Omental fat pad (tissue), 4 donors: Measurements from ENCODE around the gene IRX4. TPM values are rescaled to one million over a fixed set of nuclear protein-coding genes. Genes with fewer than 3 reads are reported as not detected.

ENCODE experiments used
- ATAC-seq: fragments of 150-250 bp; one replicate; pipeline ENCODE4 v1.9.1; 2016; ENCODE audit warnings: mild to moderate bottlenecking, moderate library complexity; ENCODE audit not compliant: low FRiP score
- DNase-seq: peaks from one replicate; pipeline ENCODE4 v3.0.0-alpha.2; 2019; ENCODE audit warnings: low spot score
- total RNA-seq, 4 donors: library from RNA; depleted of rRNA; stranded (reverse); fragments of >200 nt; gene quantifications; one replicate each; pipeline ENCODE4 v1.1.0, GENCODE V29; 2016
- TF ChIP-seq, protein P1 (sequence below), 3 donors: fragments of 450-650 bp; IDR thresholded peaks; one replicate each; pipeline ENCODE4 v1.5.1; 2016 to 2017; ENCODE audit warnings: antibody characterized with exemption in 3 of 3, mild to moderate bottlenecking in 3 of 3, moderate library complexity in 2 of 3

IRX4 gene
- total RNA-seq, 4 donors from 2014 or later, result not detected

DNA sequence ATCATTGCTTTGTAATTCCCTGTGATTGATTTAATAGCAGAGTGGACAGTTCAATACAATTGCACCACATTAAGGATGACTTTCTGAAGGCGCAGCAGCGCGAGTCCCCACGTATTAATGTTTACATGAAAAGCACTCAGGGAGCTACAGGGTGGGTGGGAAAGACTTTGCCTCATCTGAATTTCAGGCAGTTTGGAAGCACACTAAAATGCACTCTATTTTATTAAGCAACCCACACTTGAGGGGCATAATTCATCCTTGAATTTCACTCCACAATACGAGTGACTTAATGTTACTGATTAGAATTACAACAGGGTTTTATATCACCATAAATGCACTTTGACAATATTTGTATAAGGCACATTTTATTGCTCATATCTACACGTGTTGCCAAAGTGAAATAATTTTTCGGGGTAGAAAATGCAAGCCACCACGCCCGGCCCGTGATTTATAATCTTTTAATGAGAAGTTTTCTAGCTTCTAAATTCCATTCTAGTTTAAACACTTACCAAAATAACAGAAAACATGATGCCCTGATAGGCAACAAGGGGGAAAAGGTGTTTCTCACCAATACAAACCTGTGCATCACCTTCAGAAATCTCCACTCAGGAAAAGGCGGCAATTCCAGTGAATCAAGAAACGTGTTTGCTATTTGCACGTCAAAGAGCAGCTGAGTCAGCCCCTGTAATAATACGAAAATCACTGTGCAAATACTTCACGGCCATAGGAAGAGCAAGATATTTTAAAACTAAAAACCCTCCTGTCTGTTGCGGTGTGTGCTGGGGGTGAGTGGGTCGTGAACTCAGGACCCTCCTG lies 40.5 kb downstream of the IRX4 start:
- no peak for DNase-seq
- TF ChIP-seq, protein P1, sequence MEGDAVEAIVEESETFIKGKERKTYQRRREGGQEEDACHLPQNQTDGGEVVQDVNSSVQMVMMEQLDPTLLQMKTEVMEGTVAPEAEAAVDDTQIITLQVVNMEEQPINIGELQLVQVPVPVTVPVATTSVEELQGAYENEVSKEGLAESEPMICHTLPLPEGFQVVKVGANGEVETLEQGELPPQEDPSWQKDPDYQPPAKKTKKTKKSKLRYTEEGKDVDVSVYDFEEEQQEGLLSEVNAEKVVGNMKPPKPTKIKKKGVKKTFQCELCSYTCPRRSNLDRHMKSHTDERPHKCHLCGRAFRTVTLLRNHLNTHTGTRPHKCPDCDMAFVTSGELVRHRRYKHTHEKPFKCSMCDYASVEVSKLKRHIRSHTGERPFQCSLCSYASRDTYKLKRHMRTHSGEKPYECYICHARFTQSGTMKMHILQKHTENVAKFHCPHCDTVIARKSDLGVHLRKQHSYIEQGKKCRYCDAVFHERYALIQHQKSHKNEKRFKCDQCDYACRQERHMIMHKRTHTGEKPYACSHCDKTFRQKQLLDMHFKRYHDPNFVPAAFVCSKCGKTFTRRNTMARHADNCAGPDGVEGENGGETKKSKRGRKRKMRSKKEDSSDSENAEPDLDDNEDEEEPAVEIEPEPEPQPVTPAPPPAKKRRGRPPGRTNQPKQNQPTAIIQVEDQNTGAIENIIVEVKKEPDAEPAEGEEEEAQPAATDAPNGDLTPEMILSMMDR (IDR thresholded peaks at IDR 0.05), result no peak
- ATAC-seq, result no peak

DNA sequence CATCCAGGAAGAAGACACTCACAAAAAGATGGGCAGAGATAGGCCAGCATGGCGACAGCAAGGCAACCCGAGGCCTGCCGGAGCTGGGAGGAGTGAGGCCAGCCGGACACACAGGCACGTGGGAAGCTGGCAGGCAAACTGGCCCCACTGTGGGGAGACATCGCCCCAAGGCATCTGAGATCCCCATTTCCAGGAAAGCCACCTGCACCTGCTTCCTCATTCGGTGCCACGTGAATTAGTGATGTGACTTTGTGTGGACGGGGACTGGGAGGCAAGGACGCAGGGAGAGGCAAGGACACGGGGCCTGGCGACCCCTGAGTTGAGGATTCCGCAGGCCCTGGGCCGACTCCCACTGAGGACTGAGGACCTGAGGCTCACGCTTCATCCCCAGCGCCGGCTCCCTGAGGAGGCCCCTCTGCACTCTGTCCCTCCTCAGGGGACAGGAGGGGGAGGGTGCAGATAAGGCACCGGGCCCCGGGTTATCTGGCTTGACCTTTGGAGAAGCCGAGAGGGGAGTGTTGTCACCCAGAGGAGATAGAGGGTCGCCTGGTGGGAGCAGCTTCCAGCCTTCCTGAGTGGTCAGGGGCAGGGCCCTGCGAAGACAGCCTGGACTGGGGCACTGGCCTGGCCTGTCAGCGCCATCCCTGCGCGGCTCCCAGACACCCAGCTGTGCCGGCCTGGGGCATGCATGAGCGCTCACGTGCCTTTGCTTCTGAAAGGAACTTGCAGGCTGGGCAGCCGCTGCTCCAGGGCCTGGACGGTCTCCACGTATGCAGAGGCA lies 41.8 kb downstream of the IRX4 start:
- TF ChIP-seq, protein P1 (IDR thresholded peaks at IDR 0.05), result no peak
- ATAC-seq (no peak), DNase-seq (no peak)

GRCh38 chr5:1840071-1840547 lies 42.6 kb downstream of the IRX4 start:
- no peak for DNase-seq
- TF ChIP-seq, protein P1 (IDR thresholded peaks at IDR 0.05), result no peak
- ATAC-seq, result no peak

DNA sequence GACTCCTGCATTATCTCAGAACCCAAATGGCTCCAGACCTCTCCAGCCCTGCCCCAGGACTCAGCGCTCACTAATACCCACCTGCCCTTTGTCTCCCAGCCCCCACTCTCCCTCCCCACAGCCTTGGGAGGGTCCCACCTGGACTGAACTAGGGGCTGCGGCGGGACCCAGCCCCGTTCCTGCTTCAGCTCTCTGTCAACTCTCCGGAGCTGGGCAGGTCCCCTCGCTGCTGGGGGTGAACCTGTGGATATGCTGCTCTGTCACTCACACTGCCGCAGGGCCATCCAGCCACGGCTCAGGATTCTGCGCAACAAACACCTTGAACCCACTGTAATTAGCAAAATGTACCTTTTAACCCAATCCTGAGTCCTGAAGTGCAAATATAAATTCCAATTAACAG lies 44.7 kb downstream of the IRX4 start:
- no peak for DNase-seq
- TF ChIP-seq, protein P1 (IDR thresholded peaks at IDR 0.05), result no peak
- no peak for ATAC-seq

- TF ChIP-seq, protein P1 (IDR thresholded peaks at IDR 0.05), result no peak
- ATAC-seq, result no peak
- no peak for DNase-seq
These were observed 45.5 kb downstream of the IRX4 start for GRCh38 chr5:1836891-1837880.

- ATAC-seq (no peak), DNase-seq (no peak)
- TF ChIP-seq, protein P1 (IDR thresholded peaks at IDR 0.05), result no peak
These were observed 46.4 kb downstream of the IRX4 start for GRCh38 chr5:1836176-1836890.
